Right lobe of liver (tissue), 4 donors: ENCODE data around the gene MX1.

ENCODE experiments used
- CTCF ChIP-seq, 4 donors: fragments of 200-600 bp in 3 of 4; fragments of 450-650 bp in 1 of 4; IDR thresholded peaks; one replicate each; pipeline versions ENCODE4 v1.5.1 to v1.8.0; 2016 to 2022; ENCODE audit warnings: antibody characterized with exemption in 4 of 4, mild to moderate bottlenecking in 2 of 4
- POLR2A ChIP-seq: fragments of 450-650 bp; IDR thresholded peaks from one replicate; pipeline ENCODE4 v1.6.1; 2017; ENCODE audit warnings: antibody characterized with exemption, mild to moderate bottlenecking
- donor health status: DM: no; HTN: no; CAD: no.
- donor health status: DM: no; HTN: no; CAD: no.
- donor health status: DM: no; HTN: yes; CAD: no.

GRCh38 chr21:41458559-41458958, 32.5 kb downstream of the MX1 start:
- TF ChIP-seq CTCF (IDR thresholded peaks at IDR 0.05) (no peak), POLR2A (no peak)
